Measurements from ENCODE around the gene RAP1GAP2.
A peak's percentile ranks its signal among the peaks of the same experiment; 100 is the strongest.

RAP1GAP2 gene

GRCh38 chr17:2854143-2855055, 58.2 kb downstream of the RAP1GAP2 start:
- no peaks in the 10 kb centered on the region for H3K9me3 ChIP-seq
- no peaks in the 10 kb centered on the region for H3K27me3 ChIP-seq
- H3K36me3 ChIP-seq: no peaks in the 10 kb centered on the region
- H3K4me1 ChIP-seq: no peaks in the 10 kb centered on the region; the same call in 1 of the 2 replicates
- H3K4me3 ChIP-seq (ENCODE audit: low read depth, low read length): peak overlapping the region; percentile 78
- DNase-seq: peak; percentile 70
- TF ChIP-seq CTCF (IDR thresholded peaks at IDR 0.05; ENCODE audit: low read depth, low read length): no peak

DNA sequence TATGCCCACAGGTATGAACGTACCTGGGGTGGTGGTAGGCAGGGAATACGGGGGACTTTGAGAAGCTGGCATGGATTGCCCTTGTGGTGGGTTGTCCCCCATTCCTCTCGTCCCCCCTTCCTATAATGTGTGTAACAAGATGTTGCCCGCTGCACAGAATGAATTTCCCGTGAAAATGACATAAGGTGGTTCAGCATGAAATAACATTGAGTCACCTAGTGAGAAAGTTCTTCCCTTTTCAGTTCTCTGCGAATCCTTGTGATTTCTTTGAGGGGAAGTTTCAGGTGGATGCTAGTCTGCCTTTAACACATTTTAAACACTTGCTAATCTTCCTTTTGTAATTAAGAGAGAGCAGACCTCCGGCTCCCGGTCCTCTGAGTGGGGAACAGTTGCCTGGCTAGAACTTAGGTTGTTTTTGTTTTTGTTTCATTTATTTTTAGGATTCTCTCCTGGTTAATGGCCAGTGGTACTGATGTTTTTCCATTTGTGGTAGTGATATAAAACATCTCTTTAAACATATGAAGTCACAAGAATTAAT, 58.9 kb downstream of the RAP1GAP2 start:
- no peak for DNase-seq
- Histone ChIP-seq H3K4me3 (ENCODE audit: low read depth, low read length) (peak overlapping the region; percentile 78), H3K36me3 (no peaks in the 10 kb centered on the region), H3K4me1 (no peaks in the 10 kb centered on the region; the same call in 1 of the 2 replicates), H3K27me3 (no peaks in the 10 kb centered on the region), H3K9me3 (no peaks in the 10 kb centered on the region)
- TF ChIP-seq CTCF (IDR thresholded peaks at IDR 0.05; ENCODE audit: low read depth, low read length): no peak

- no peak overlapping the region for H3K4me3 ChIP-seq (ENCODE audit: low read depth, low read length)
- no peak for DNase-seq
- no peak for TF ChIP-seq CTCF (IDR thresholded peaks at IDR 0.05; ENCODE audit: low read depth, low read length)
- no peaks in the 10 kb centered on the region; the same call in 1 of the 2 replicates for H3K4me1 ChIP-seq
- no peaks in the 10 kb centered on the region for H3K36me3 ChIP-seq
- no peaks in the 10 kb centered on the region for H3K9me3 ChIP-seq
- no peaks in the 10 kb centered on the region for H3K27me3 ChIP-seq
These were observed 60.5 kb downstream of the RAP1GAP2 start for GRCh38 chr17:2856727-2857126.

- no peaks in the 10 kb centered on the region; the same call in 1 of the 2 replicates for H3K36me3 ChIP-seq
- no peaks in the 10 kb centered on the region for H3K9me3 ChIP-seq
- TF ChIP-seq CTCF (IDR thresholded peaks at IDR 0.05; ENCODE audit: low read depth, low read length): no peak
- H3K4me1 ChIP-seq: no peaks in the 10 kb centered on the region; the same call in 1 of the 2 replicates
- H3K4me3 ChIP-seq (ENCODE audit: low read depth, low read length): no peak overlapping the region
- no peak for DNase-seq
- H3K27me3 ChIP-seq: no peaks in the 10 kb centered on the region
These were observed 63.8 kb downstream of the RAP1GAP2 start for GRCh38 chr17:2860045-2860444.

DNA sequence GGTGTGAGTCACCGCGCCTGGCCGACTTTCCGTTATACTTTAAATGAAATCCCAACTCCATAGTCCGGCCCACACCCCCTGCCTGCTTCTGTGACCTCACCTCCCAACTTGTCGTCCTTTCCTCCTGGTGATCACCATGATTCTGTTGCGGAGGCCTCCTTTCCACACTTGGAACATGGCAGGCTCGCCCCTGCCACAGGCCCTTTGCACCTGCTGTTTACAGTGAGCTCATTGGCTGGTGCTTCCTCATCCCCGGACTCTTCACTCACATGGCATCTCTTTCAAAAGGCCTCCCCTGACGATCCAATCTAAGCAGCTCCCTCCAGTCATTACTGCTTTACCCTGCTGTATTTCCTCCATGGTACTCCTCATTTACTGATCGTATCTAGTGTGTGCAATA, 64.6 kb downstream of the RAP1GAP2 start:
- no peak overlapping the region for H3K4me3 ChIP-seq (ENCODE audit: low read depth, low read length)
- H3K27me3 ChIP-seq: no peaks in the 10 kb centered on the region
- H3K36me3 ChIP-seq: no peaks in the 10 kb centered on the region; the same call in 1 of the 2 replicates
- no peaks in the 10 kb centered on the region; the same call in 1 of the 2 replicates for H3K4me1 ChIP-seq
- no peaks in the 10 kb centered on the region for H3K9me3 ChIP-seq
- no peak for DNase-seq
- TF ChIP-seq CTCF (IDR thresholded peaks at IDR 0.05; ENCODE audit: low read depth, low read length): no peak

- H3K9me3 ChIP-seq: no peaks in the 10 kb centered on the region
- no peak overlapping the region for H3K4me3 ChIP-seq (ENCODE audit: low read depth, low read length)
- no peak for TF ChIP-seq CTCF (IDR thresholded peaks at IDR 0.05; ENCODE audit: low read depth, low read length)
- no peaks in the 10 kb centered on the region for H3K27me3 ChIP-seq
- no peaks in the 10 kb centered on the region for H3K4me1 ChIP-seq
- H3K36me3 ChIP-seq: no peaks in the 10 kb centered on the region; the same call in 1 of the 2 replicates
- DNase-seq: no peak
These were observed 66.0 kb downstream of the RAP1GAP2 start for GRCh38 chr17:2862197-2862596.
